ENCODE measurements around the gene HLF.

HLF gene

DNA sequence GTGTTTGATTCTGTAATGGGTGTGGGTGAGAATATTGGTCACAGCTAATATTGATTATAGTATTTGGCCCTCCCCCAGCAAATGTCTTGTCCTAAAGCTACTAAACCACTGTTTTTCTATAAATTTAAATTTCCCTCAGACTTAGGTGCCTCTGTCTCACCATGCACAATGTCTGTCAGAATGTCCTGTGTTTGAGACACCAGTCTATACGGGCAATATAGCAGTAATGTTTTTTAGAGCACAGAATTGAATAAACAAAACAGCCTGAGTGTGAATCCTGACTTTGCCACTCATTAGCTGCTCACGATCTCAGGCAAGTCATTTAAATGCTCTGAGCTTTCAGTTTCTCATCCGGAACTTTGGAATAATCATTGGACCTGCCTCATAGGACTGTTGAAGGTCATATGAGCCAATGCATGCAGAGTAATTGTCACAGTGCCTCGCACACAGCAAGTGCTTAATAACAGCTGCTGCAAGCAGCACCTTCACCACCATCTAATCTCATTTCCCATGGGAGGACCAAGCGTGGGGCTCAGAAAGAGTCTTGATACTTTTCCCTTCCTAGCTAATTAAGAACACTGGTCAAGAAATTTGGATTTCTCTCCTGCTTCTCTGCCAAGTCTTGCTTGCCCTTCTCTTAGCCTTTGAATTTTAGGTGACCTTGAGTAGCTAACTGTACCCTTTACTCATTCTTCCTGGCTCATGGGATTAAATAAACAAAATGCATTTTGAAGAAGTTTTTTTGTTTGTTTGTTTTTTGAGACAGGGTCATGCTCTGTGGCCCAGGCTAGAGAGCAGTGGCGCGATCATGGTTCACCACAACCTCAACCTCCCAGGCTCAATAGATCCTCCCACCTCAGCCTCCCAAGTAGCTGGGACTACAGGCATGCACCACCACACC lies 9.8 kb downstream of the HLF start:
- DNase-seq (ENCODE audit: low read depth in 2 of 2, low spot score in 1 of 2), result no peak

- DNase-seq (ENCODE audit: low read depth in 2 of 2, low spot score in 1 of 2), result no peak
These were observed 11.4 kb downstream of the HLF start for GRCh38 chr17:55275894-55276804.

- DNase-seq (ENCODE audit: low read depth in 2 of 2, low spot score in 1 of 2), result no peak
These were observed 13.6 kb downstream of the HLF start for GRCh38 chr17:55278173-55278961.

- no peak for DNase-seq (ENCODE audit: low read depth in 2 of 2, low spot score in 1 of 2)
These were observed 14.4 kb downstream of the HLF start for GRCh38 chr17:55279203-55279602.

DNA sequence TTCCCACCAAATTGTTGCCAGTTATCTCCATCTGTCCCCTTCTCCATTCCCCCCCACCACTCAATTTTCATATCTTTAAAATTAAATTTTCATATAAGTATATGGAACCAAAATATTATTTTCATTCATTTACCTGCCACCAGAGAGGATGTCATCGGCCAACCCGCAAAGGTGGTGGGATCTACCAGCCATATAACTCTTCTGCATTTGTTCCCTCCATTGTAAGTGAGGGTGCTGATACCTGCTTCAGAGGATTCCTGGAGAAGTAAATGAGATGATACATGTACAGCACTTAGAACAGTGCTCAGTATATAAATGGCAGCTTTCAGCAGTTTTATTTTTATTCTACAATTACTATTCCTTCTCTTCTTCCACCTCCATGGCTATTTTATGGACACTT lies 15.0 kb downstream of the HLF start:
- no peak for DNase-seq (ENCODE audit: low read depth in 2 of 2, low spot score in 1 of 2)

- DNase-seq (ENCODE audit: low read depth in 2 of 2, low spot score in 1 of 2), result no peak
These were observed 15.5 kb downstream of the HLF start for GRCh38 chr17:55280212-55280611.

DNA sequence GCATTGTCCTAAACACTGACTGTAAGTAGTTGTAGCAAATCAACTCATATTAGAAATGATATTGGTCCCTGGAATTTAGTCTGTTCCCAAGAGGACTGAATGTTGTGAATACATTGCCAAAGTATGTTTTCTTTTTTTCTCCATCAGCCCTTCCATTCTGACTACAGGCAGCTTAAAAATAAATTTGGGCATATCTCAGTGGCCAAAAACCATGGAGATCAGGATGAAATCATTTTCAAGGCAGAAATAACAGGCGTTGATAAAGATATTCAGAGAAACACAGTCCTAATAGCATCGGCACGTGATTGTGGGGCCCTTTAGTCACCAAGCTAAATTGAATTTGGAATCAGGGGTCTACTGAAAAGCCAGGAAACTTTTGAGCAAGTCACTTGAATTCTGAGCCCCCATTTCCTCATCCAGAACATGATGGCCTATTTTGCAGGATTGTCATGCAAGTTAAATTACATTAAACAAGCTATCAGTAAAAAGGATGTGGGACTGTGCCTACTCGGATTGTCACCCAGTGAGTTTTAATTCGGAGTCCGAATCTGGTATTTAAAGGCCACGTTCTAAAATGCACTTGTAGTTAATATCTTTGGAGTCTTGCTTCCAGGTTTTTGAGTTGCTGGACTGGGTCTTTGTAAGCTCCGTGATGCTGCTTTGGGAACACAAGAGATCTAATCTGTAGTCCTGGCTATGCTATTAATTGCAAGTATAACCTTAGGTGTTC lies 17.1 kb downstream of the HLF start:
- no peak for DNase-seq (ENCODE audit: low read depth in 2 of 2, low spot score in 1 of 2)

DNA sequence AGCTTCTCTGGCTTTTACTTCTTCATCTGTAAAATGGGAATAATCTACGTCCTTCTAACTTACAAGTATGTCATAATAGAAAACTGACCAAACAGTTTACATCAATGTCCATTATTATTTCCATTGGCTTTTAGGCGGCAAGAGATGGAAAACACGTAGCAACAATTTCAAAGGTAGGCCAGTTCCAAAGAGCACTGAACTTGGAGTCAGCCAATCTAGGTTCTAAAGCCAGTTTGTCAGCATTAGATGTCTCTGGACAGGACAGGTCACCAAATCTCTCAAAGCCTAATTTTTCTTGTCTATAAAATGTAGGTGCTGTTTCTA lies 17.6 kb downstream of the HLF start:
- no peak for DNase-seq (ENCODE audit: low read depth in 2 of 2, low spot score in 1 of 2)

DNA sequence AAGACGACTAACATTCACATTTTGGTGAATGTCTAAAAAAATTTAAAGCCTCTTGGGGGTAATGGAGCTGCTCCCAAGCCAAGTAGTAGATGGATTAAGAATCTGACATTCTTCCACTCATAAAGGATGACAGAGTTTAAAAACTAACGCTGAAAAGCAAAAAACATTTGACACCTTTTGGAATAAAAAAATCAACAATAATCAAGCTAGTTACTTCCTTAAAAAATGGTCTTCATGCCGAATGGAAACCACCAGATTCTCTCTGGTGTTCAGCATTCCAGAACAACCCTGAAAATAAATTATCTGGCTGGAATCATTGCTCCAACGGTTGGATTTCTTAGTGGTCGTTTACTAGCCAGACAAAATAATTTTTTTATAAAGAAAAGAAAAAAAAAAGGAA lies 18.0 kb downstream of the HLF start:
- DNase-seq (ENCODE audit: low read depth in 2 of 2, low spot score in 1 of 2), result no peak

DNA sequence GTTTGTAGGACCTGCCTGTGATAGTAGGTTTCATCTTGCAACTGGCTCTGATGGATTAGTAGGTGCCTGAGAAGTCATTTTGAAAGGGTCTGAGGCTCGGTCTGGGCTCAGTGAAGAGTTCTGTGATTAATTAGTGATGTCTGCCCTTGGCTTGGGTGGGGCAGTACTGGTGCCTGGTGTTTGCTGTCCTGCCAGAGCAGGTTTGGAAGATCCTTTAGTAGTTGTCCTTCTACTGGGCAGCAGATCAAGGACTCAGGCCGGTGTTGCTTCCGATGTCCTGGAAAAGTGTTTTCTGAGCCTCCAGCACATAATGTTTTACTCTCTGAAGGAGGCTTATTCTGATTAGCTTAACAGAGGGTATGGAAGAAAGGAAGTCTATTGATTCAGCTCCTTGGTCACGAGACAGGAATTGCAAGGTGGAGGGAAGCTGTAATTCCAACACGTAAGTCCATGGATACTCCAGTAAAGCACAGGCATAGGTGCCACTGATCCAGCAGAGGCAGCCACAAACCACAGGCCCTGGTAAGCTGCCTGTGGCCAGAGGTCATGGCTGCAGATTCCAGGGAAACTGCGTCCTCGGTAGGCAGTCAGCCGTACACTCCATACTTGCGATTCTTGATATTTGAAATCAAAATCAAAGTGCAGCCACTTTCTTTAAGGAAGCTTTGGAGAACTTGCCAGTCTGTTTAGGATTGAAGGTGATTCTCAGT lies 18.7 kb downstream of the HLF start:
- DNase-seq (ENCODE audit: low read depth in 2 of 2, low spot score in 1 of 2), result no peak

DNA sequence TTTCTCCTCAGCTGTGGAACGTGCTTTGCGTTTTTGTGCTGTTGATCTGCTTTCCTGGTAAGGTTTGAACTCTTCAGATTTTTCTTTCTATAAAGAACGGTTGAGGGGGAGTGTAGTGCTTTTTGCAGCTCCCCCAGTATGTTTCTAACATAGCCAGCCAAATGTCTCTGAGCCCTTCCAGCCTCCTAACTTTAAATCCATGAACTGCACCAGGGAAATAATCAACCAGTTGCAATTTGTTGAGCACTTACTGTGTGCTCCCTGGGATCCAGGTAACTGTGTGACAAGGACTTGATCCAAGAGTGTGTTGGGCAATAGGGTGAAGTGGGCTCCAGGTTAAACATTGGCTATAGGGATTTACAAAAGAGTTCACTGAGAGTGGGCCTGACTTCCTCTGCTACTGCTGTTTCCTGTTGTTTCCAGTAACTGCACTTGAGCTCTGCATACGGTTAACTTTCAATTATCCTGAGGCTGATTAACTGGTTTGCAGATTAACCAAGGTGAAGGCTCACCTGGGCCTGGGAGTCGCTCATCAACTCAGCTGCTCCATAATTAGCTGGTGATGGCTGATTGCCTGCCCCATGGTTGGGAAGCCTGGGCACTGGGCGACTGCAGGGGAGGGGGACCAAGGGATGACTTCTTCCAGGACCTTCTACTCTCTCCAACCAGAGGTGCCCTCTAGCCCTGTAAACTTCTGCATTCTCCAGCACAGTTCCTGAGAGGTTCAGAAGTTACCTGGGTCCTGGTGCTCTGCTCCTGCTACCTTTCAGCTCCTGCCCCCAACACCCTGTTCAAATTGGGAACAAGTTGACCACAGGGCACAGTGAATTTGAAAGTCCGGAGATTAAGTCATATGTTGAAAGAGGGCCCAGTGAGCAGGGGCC lies 19.5 kb downstream of the HLF start:
- no peak for DNase-seq (ENCODE audit: low read depth in 2 of 2, low spot score in 1 of 2)

DNA sequence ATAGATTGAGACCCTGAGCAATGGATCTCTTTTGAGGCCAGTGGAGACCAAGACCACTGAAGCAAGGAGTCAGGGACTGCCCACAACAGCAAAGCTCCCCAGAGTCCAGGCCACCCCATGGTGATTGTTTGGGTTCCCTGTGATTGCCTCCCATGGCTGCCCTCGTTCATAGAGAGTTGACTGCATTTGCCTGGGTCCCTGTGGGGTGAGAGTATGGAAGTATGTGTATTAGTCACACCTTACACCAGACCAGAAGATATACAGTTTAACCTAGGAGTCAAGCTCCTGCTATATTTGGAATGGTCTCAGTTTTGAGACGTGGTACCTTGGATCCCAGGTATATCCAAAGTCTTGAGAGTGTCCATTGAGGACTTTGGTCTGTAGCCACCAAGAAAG lies 20.2 kb downstream of the HLF start:
- no peak for DNase-seq (ENCODE audit: low read depth in 2 of 2, low spot score in 1 of 2)

DNA sequence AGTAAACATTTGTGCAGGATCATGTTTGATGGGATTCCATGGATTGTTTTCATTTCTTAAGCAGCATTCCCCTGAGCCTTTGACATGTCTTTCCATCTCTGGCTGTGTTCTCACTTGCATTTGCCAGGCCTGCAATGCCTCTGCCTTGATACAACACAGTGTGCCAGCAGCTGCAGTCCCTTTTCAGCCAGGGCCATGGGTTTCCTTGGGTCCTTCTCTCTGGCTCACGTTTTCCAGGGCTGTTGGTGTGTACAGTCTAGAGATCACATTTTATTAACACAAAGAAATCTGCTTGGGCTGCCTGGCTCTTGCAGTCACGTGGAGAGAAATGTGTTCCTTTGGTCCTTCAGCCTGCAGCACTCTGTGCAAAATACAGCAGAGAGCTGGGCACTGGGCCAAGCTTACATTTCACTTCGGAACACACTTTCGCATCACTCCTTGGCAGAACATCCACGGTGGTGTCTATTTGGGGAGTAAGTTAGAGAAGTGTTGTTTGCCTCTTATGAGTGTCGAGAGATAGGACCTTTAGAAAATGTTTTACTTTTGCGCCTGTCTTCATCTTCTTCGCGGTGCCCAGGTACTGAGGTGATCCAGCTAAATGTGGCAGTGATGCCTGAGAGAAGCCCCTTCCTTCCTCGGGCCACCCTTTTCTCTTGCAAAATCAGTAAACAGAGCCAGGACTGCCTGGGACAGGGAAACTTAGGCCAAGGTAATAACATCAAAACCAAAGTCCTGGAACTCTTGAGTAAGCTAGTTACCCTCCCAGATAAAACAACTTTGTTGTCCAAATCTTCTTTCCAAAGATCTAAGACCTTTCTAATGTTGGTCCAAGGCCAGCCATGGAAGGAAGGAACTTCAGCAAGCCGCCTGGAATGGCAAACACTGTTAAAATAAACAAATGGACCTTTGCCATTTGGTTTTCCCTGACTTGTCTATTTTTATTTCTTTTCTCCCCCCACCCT lies 20.9 kb downstream of the HLF start:
- DNase-seq (ENCODE audit: low read depth in 2 of 2, low spot score in 1 of 2), result no peak

GRCh38 chr17:55286681-55287589 lies 22.2 kb downstream of the HLF start:
- no peak for DNase-seq (ENCODE audit: low read depth in 2 of 2, low spot score in 1 of 2)

GRCh38 chr17:55288356-55289105 lies 23.8 kb downstream of the HLF start:
- no peak for DNase-seq (ENCODE audit: low read depth in 2 of 2, low spot score in 1 of 2)

GRCh38 chr17:55289106-55289446 lies 24.3 kb downstream of the HLF start:
- no peak for DNase-seq (ENCODE audit: low read depth in 2 of 2, low spot score in 1 of 2)
